Thyroid gland (tissue), 4 donors: ENCODE measurements around the gene RTN1.

Source experiments
- POLR2A ChIP-seq, 2 donors: fragments of 450-650 bp; IDR thresholded peaks; one replicate each; pipeline ENCODE4 v1.6.1; 2017; ENCODE audit warnings: antibody characterized with exemption in 2 of 2, mild to moderate bottlenecking in 2 of 2, moderate library complexity in 1 of 2
- TF ChIP-seq, protein P1 (sequence below), 6 experiments: fragments of 200-600 bp in 3 of 6; fragments of 450-650 bp in 3 of 6; sonication (generic) in 3 of 6; IDR thresholded peaks; one replicate each; pipeline ENCODE4 v1.5.1; 2016 to 2019; ENCODE audit warnings: antibody characterized with exemption in 6 of 6, mild to moderate bottlenecking in 2 of 6, inconsistent platforms in 1 of 6, moderate library complexity in 1 of 6

DNA sequence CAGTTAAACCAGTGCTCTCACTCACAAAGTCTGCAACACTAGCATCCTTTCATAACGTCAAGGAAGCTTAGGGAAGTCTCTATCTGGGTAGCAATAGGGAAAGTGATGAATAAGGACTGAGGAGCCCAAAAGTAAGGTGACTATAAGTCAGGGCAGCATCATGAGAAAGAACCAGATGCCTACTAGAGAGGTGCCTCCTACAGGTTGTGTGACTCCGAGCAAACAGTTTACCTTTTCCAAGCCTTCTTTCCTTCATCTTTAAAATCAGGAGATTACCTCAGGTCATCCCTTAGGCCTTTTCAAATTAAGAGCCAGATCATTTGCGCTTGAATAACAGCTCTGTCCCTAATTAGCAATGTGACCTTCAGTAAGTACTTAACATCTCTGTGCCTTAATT is 40.2 kb downstream of the RTN1 start:
- TF ChIP-seq, protein P1, sequence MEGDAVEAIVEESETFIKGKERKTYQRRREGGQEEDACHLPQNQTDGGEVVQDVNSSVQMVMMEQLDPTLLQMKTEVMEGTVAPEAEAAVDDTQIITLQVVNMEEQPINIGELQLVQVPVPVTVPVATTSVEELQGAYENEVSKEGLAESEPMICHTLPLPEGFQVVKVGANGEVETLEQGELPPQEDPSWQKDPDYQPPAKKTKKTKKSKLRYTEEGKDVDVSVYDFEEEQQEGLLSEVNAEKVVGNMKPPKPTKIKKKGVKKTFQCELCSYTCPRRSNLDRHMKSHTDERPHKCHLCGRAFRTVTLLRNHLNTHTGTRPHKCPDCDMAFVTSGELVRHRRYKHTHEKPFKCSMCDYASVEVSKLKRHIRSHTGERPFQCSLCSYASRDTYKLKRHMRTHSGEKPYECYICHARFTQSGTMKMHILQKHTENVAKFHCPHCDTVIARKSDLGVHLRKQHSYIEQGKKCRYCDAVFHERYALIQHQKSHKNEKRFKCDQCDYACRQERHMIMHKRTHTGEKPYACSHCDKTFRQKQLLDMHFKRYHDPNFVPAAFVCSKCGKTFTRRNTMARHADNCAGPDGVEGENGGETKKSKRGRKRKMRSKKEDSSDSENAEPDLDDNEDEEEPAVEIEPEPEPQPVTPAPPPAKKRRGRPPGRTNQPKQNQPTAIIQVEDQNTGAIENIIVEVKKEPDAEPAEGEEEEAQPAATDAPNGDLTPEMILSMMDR (IDR thresholded peaks at IDR 0.05), result no peak
- TF ChIP-seq POLR2A (IDR thresholded peaks at IDR 0.05), result no peak
